Suppressor macrophage treated with lipopolysaccharide for 1 hour (primary cell): Measurements from ENCODE around the gene HMX1.

Experiments
- DNase-seq, 3 donors: peaks; one replicate each; pipeline ENCODE4 v3.0.0-alpha.2; 2020 to 2022

Gene HMX1

DNA sequence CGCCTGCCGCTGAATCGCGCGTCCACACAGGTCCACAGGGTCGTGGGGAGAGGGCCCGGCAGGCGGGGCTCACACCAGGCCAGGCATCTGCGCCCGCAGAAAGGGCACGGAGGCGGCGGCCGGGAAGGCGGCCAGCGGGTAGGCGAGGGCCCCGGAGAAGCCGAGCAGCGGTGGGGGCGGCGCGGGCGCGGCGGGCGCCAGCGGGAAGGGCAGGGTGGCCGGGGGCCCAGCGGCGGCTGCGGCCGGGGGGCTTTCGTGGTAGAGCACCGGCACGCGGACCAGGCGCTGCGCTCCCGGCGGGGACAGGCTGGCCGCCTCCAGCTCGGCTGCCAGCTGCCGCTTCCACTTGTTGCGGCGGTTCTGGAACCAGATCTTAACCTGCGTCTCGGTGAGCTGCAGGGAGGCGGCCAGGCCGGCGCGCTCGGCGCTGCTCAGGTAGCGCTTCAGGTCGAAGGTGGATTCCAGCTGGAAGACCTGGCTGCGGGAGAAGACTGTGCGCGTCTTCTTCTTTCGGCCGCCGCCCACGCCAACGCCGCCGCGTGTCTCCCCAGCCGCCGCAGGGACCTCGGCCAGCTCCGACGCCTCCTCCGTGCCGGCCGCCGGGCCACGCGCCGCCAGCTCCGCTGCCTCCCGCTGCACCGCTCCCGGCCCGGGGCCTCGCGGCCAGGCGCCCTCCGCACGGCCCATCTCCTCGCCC is 3.9 kb downstream of the HMX1 start:
- no peak for DNase-seq

DNA sequence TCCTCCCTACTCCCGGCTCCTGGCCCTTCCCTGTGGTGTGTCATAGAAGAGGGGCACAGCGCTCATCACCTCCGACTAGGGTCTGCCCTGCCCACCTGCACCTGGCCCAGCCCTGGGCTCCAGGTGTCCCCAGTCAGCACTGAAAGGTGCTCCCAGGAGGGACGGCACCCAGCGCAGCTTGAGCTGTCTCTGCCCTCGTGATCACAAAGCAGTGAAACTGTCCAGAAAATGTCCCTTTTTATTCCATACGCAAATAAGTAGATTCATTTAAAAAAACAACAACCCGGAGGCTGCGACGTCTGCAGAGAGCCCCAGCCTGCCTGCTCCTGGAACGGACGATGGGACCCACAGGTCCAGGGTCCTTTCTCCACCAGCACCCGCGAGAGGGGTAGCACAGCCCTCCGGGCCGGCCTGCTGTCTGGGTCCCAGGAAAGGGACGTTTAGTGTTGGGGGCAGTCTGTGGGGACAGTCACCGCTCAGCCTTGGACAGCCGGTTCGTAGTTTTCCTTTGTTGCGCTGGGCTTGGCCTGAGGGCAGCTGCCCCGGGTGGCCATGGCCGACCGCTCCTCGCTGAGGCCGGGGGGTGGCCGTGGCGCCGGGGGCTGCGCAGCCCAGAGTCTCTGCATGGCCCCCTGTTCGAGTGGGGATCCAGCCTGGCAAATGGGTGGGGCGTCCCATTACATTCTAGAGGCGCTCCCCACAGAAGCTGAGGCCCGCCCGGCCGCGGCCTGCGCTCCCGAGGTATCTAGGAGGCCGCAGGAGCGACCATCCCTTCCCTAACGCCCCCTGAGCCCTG is 4.6 kb downstream of the HMX1 start:
- DNase-seq: no peak

DNA sequence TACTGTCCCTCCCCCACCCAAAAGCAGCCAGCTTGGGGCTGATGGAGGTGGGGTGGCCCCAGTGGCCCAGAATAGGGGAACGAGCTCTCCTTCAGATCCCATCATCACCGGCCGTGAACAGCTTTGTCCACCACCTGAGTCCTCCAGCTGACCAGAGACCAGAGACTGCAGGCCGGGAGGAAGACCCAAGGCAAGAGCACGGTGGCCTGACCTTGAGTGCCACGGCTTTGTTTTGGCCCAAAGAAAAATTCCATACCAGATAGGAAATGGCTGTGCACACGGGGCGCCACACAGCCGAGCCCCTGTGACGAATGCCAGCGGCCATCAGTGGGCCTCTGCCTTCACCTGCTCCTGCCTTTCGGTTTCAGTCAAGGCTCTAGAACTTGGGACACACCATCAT is 5.2 kb downstream of the HMX1 start:
- DNase-seq: no peak

DNA sequence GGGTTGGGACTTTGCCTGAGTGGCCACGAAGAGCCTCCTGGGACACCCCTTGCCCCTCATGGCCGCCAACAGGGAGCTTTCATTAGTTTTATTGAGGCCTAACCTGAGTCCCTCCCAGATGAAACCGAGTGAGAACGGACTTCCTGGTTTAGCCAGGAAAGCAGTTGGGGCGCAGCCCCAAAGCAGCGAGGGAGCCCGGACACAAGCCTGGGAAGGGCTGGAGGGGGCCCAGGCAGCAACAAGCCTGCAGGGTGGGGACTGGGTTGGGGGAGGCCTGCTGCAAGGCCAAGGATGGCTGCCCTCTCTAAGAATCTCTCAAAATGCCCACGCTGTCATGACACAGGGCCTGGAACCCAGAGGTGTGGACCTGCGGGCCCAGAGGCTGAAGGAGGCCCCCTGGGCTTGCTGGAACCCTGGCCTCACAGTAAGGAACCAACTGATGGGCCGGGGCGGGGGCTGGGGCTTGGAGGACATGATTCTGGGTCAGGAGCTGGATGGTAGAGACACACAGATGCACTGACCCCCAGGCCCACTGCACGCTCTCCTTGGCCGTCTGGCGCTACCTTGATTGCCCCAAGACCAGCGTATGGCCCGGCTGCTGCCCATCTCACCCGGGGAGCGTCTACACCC is 5.8 kb downstream of the HMX1 start:
- no peak for DNase-seq

DNA sequence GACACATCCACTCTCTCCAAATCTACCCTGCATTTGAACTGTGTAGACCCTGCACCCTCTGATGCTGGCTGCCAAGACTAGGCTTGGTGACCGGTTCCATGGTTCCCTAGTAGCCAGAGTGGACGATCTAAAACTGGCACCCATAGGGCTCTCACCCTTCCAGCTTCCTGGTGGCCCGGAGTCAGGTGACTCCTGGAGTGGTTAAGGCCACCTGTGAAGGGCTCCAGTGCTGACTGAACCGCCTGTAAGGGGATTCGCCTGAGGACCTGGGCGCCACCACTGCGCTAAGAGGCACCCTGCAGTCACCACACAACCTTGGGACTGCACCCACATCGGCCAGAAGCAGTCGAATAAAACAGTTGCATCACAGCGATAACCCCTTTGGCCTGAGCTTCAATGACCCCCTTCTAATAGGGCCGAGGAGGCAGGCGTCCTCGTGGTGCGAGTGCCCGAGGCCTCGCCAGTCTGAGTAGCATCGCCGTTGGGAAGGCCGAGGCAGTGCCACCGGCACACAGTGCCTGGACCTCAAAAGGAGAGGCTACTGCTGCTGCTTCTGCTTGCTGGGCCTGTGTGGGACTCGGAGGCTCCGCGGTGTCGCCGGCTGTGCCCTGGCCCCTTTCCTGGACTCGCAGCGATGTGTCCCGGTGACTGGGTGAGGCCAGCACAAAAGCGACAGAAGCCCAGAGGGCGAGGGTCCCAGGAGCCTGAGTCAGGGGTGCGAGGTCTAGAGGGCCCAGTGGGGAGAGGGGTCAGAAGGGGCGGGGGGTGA is 6.5 kb downstream of the HMX1 start:
- DNase-seq: no peak

DNA sequence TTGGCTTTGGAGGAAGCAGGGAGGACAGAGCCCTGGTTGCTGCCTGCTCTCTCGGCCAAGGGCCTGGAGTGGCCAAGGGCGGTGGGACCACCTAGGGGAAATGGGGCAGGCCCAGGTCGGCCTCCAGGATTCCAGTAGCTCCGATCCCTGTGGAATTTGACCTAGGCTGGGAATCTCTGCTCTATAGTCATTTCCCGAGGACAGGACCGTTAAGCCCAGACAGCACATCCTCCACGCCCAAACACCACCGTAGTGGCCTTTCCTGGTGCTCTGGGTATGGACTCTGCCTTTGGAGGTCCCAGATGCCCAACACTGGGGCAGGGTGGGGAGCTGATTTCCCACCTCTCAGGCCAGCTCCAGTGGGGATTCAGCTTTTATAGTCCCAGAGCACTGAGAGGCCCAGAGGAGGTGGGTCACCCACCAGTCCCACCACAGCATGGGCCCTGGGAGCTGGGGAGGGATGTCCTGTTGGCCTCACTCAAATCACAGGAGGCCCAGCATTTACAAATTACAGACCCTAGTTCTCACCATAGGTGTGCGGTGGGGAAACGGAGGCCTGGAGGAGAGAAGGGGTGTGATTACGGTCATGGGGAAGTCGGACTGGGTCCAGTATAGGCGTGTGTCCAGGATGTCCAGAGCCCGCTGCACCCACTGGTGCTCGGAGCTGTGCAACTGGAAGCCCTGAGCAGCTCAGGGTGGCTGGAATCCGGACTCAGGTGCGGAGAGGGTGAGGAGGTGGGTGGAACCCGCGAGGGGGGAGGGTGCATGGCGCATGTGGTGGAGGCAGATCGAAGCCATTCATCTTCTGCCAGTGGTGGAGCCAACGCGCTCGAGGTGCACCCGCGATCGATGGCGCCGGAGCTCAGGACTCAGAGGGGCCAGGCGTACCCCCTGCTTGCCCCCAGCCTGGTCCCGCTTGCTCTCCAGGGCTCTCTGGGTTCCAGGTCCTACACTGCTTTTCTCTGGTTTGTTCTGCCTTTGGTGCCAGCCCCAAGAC is 7.7 kb downstream of the HMX1 start:
- no peak for DNase-seq

DNA sequence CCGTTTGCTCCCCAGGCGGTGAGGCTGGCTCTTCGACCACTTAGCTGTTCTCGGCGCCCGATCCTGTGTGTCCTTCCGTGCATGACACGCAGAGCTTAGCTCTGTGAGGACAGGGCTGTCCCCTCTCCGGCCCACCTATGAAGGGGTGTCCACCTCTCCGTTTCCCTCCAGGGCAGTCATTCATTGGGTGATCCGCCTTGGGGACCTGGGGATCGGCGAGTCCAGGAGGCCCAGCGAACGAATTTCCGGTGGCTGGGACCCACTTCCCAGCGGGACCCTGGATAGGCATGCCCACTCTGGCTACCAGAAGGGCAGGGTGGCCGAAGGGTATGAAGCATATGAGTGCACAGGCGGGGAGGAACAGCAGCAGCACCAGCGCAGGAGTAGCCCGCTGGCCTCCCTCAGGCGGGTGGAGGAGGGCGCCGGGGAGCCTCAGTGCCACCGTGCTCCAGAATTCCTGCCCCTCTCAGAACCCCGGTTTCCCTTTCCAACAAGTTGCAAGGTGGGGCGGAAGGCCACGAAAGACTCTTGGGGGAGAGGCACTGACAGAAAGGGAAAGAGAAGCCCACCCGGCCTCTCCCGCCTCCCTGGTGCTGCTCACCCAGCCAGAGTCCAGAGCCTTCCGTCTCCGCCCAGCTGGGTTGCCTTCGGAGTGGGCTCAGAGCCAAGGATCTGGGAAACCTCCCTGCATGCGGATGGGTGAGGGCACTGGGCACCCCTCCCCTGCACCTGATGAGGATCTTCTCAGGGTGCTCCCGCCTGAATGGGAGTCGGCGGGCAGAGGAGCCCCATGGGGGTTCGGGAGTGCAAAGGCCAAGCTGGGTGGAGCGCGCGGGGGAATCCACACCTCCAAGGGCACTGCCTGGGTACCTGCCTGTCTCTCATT is 8.6 kb downstream of the HMX1 start:
- no peak for DNase-seq

DNA sequence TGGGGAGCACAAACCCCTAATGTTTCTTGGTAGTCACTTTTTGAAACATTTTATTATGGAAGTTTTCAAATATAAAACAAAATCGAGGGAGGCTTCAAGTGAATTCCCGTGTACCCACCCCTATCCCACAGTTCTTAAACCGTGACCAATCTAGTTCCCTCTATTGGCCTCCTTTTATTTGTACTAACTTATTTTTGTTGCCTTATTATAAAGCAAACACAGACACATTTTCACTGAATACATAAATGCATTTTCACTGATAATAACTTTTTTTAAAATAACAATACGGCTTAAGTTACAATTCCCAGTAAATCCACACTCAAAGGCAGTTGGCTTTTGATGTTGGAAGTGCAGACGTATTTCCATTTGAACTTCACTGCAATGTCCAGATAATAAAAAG is 9.3 kb downstream of the HMX1 start:
- no peak for DNase-seq

DNA sequence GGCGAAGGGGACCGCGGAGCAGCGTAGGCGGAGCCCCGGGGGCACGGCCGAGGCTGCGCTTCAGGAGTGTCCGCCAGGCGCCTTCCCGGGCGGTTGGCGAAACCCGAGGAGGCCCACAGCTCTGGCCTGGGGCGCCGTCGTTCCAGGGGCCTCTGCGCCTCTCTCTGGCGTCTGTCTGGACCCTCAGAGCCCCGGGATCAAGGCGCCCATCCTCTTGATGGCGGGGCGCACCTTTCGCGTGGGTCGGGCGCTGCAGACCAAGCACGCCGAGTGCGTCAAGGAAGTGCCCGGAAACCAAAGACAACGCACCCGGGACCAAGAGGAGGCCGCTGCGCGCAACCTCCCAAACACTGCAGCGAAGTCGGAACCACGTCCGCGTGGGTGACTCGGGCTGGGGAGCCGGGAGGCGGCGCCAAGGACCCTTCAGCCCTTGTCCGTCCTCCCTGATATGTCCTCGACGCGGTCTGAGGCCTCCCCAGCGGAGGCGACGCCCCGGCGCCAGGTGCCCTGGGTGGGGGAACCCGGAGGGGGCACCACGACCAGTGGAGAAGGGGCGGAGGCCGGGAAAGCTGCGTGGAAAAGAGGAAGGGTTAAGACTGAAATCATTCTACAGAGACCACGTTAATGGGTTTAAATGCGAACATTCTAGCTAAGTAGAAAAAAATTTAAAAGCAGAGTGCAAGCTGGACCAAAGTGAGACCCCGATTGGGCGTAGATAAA is 9.9 kb downstream of the HMX1 start:
- DNase-seq: no peak

DNA sequence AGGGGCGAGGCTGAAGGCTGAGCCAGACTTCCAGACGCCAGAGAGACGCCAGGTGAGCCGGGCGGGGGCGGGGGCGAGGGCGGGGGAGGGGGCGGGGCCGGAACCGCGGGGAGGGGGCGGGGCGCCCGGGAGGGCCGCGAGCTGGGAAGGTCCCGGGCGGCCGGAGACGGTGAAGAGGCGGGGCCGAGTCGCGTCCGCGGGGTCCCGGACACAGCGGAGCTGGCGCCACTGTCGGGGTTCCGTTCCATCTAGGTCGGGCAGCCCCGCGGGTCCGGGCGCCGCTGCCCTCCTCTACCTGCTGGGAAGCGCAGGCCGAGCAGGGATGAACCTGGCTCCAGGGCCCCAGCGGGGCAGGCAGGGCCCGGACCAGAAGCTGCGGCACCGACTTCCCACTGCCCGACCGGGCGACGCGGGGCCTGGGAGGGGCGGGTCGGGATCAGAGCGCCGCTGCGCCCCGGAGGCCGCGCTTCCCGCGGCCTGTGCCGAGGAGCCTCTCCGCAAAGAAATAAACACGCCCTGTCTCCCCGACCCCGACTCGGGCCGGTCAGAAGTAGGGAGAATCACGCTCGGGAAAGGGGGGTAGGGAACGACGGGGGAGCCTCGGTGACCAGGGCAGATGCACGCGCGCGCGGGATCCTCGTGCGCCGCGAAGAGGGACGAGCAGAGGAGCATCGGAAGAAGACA is 10.6 kb downstream of the HMX1 start:
- no peak for DNase-seq

DNA sequence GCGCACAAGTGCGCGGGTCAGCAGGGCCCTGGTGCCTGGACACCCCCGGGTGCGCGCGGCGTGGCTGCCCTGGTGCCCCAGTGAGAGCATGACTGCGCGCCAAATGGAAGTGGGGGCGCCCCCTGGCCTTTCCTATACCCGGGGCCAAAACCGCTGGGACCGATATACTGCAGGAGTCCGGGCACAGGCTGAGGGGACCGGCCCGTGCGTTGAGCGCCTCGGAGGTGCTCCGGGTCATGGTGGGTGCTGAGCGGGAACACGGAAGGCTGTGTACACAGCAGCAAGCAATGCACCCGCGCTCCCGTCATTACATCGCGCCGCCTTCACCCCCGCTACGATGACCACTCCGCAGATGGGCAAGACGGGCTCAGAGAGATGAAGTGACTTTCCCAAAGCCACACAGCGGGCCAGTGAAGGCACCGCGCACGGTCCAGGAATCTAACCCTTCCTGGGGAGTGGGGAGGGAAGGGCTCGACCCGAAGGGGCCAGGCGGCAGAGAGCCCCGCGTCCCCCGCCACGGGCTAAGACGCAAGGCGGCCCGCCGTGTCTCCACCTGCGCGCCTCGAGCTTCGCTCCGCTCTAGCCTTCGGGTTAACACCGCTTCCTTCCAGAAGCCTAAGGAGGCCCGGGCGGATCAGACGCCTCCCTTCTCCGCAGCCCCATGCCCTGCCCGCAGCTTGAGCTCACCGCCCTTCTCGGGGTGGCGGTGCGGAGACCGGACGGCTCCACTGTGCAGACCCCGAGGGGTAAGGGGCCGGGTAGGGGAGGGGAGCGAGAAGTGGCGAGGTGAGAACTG is 11.3 kb downstream of the HMX1 start:
- no peak for DNase-seq

DNA sequence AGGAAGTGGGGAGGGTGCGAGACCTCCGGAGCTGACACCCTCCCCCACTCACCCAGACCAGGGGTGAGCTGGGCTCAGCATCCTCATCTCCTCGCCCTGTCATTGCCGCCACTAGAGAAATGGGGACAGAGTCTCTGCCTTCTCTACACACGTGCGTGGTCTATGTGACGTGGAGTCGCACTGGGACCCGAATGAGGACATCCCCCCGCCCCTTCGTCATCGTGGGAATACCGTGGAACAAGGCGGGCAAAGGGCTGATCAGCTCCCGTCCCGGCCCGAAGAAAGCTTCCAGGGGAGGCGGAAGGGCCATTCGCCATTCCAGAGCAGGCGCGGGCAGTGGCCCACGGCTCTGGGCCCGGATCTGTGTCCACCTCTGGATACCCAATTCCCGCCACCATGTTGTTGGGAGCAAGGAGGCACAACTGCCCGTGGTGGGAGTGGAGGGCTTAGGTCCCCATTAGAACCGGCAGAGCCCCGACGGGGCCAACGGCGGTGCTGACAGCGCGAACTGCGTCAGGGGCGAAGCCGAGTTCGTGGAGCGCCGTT is 12.0 kb downstream of the HMX1 start:
- no peak for DNase-seq

DNA sequence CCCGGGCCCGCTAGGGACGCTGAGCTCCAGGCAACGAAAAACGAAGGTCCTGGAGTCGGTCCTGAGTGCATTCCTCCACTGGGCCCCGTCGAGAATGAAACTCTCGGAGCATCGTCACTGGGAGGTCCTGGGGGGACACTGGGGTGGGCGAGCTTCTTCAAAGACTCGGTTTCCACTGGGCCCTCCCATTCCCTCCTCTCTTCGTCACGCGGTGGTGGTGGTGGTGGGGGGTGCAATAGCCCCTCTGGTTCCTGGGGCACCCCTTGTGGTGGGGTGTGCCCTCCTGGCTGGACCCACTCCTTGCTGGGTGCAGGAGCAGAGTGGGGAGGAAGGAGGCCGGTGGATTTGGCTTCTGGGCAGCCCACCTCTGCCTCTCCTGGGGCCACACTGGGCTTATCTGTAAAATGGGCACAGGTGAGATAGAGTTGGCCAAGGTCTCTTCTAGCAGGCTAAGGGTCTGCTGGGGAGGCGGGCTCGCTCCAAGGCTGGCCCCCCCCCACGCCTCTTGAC is 12.9 kb downstream of the HMX1 start:
- DNase-seq: no peak

DNA sequence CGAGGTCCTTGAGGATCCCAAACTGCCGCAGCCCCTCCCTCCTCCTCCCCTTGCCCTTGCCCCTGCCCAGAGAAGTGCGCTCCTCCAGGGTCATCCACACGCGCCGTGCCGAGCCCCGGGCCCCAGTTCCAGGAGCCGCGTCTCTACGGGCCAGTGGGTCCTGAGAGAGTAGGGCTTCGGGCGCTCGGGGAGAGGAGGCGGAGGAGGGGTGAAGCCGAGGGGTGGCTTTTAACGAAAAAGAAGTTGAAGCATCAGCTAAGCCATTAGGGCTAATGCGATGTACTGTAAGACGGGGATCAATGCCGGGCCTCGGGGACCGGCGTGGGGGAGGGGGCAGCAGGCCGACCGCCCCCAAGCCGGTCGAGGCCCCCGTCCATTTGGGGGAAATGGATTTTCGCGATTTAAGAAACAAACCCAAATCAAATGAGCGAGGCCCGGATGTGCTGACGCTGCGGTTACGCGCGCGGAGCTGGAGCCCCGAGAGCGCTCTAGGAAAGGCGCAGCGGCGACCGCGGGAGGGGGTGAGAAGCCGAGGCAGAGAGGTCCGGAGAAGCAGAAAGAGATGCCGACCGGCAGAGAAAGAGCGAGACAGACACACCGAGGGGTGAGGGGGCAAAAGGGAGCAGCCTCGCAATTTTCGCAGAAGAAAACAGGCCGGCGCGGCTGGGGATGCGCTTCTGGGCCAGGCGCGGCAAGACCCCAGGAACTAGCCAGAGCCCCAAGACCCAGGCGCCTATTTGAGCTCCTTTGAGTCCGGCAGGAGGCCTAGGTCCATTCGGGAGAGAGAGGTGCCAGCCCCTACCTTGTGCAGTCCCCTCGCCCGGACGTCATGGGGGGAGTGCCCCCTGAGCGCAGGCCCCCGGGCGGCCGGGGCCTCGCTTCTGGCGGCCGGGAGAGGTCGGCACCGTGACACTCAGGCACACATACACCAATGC is 13.6 kb downstream of the HMX1 start:
- DNase-seq: no peak

DNA sequence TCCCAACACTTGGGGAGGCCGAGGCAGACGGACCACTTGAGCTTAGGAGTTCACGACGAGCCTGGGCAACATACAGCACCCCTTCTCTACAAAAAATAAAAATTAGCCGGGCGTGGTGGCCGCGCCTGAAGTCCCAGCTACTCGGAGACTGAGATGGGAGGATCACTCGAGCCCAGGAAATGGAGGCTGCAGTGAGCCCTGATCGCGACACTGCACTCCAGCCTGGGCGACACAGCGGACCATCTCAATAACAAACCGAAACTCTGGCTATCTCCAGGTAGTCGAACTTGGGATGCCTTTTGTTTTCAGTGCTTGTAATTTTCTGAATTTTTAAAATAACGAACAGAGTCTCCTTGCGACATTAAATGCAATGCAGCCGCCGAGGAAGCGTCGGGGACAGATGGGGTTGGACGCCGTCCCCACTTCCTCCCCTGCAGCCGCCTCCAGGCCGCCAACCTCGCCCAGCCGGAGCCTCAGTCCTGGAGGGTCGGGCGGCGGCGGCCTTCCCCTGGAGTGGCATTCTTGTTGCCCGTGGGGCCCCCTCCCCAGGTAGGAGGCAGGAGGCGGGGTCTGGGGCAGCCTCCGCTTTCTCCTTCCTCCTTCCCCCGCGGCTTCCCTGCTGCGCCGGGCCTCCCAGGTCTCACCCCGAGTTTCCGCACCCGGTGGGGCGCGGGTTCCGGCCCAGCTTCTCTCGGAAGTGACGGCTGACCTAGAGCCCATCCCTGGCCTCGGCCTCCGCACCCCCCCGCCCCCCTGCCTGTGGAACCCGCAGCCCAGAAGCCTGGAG is 14.6 kb downstream of the HMX1 start:
- peak in 1 of 3 donors; percentile 16 for DNase-seq

DNA sequence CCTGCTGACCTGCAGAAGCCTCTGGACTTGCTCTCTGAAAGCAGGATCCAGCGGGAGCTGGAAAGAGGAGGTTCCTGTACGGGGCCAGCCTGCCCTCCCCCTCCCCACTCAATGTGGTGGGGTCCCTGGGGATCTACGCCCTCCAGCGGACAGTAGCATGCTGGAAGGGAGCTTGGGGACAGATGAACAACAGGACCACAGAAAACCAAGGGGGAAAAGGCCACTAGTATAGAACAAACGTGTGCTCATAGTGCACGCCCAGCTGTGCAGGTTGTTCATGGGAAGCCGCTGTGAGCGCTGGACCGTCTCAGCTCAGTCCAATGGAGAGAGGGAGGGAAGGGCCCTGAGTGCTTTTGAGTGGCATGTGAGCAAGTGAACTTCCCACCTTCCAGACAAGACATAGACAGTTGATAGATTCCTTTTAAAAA is 15.8 kb downstream of the HMX1 start:
- DNase-seq: no peak
